ENCODE results near the gene TAF15.

The TAF15 gene

GRCh38 chr17:35821308-35821707, 12.0 kb downstream of the TAF15 start:
- Histone ChIP-seq H3K9me3 (ENCODE audit: control insufficient read depth, insufficient read depth, low read depth, low read length) (no peaks in the 10 kb centered on the region), H3K4me3 (ENCODE audit: low read depth, low read length) (no peak overlapping the region), H3K9ac (ENCODE audit: low read length) (no peak overlapping the region), H3K27me3 (ENCODE audit: control insufficient read depth, insufficient read depth, low read length) (no peaks in the 10 kb centered on the region), H3K4me1 (ENCODE audit: control insufficient read depth, insufficient read depth, low read length) (no peaks in the 10 kb centered on the region), H3K27ac (ENCODE audit: low read depth, low read length) (no peak overlapping the region), H3K36me3 (ENCODE audit: control insufficient read depth, insufficient read depth, low read length) (peaks cover 95% of the 10 kb centered on the region)

GRCh38 chr17:35825206-35825605, 15.9 kb downstream of the TAF15 start:
- H3K9ac ChIP-seq (ENCODE audit: low read length), result no peak overlapping the region
- H3K36me3 ChIP-seq (ENCODE audit: control insufficient read depth, insufficient read depth, low read length), result peaks cover 90% of the 10 kb centered on the region
- no peaks in the 10 kb centered on the region for H3K4me1 ChIP-seq (ENCODE audit: control insufficient read depth, insufficient read depth, low read length)
- H3K27ac ChIP-seq (ENCODE audit: low read depth, low read length), result no peak overlapping the region
- H3K4me3 ChIP-seq (ENCODE audit: low read depth, low read length), result no peak overlapping the region
- no peaks in the 10 kb centered on the region for H3K27me3 ChIP-seq (ENCODE audit: control insufficient read depth, insufficient read depth, low read length)
- H3K9me3 ChIP-seq (ENCODE audit: control insufficient read depth, insufficient read depth, low read depth, low read length), result no peaks in the 10 kb centered on the region

- no peaks in the 10 kb centered on the region for H3K4me1 ChIP-seq (ENCODE audit: control insufficient read depth, insufficient read depth, low read length)
- H3K27me3 ChIP-seq (ENCODE audit: control insufficient read depth, insufficient read depth, low read length), result no peaks in the 10 kb centered on the region
- H3K27ac ChIP-seq (ENCODE audit: low read depth, low read length), result no peak overlapping the region
- no peaks in the 10 kb centered on the region for H3K9me3 ChIP-seq (ENCODE audit: control insufficient read depth, insufficient read depth, low read depth, low read length)
- H3K4me3 ChIP-seq (ENCODE audit: low read depth, low read length), result no peak overlapping the region
- no peak overlapping the region for H3K9ac ChIP-seq (ENCODE audit: low read length)
- H3K36me3 ChIP-seq (ENCODE audit: control insufficient read depth, insufficient read depth, low read length), result peaks cover 96% of the 10 kb centered on the region
Measured at GRCh38 chr17:35841101-35841500, 31.8 kb downstream of the TAF15 start.

- no peak overlapping the region for H3K4me3 ChIP-seq (ENCODE audit: low read depth, low read length)
- no peaks in the 10 kb centered on the region for H3K4me1 ChIP-seq (ENCODE audit: control insufficient read depth, insufficient read depth, low read length)
- H3K9me3 ChIP-seq (ENCODE audit: control insufficient read depth, insufficient read depth, low read depth, low read length), result no peaks in the 10 kb centered on the region
- no peak overlapping the region for H3K9ac ChIP-seq (ENCODE audit: low read length)
- H3K36me3 ChIP-seq (ENCODE audit: control insufficient read depth, insufficient read depth, low read length), result peaks cover 96% of the 10 kb centered on the region
- no peak overlapping the region for H3K27ac ChIP-seq (ENCODE audit: low read depth, low read length)
- H3K27me3 ChIP-seq (ENCODE audit: control insufficient read depth, insufficient read depth, low read length), result no peaks in the 10 kb centered on the region
Measured at GRCh38 chr17:35841505-35841904, 32.2 kb downstream of the TAF15 start.

- peaks cover 96% of the 10 kb centered on the region for H3K36me3 ChIP-seq (ENCODE audit: control insufficient read depth, insufficient read depth, low read length)
- H3K27me3 ChIP-seq (ENCODE audit: control insufficient read depth, insufficient read depth, low read length), result no peaks in the 10 kb centered on the region
- H3K27ac ChIP-seq (ENCODE audit: low read depth, low read length), result no peak overlapping the region
- no peaks in the 10 kb centered on the region for H3K9me3 ChIP-seq (ENCODE audit: control insufficient read depth, insufficient read depth, low read depth, low read length)
- no peak overlapping the region for H3K4me3 ChIP-seq (ENCODE audit: low read depth, low read length)
- H3K4me1 ChIP-seq (ENCODE audit: control insufficient read depth, insufficient read depth, low read length), result no peaks in the 10 kb centered on the region
- no peak overlapping the region for H3K9ac ChIP-seq (ENCODE audit: low read length)
Measured at GRCh38 chr17:35842239-35842638, 33.0 kb downstream of the TAF15 start.

GRCh38 chr17:35843698-35844097, 34.4 kb downstream of the TAF15 start:
- Histone ChIP-seq H3K9ac (ENCODE audit: low read length) (no peak overlapping the region), H3K27ac (ENCODE audit: low read depth, low read length) (no peak overlapping the region), H3K4me3 (ENCODE audit: low read depth, low read length) (no peak overlapping the region), H3K27me3 (ENCODE audit: control insufficient read depth, insufficient read depth, low read length) (no peaks in the 10 kb centered on the region), H3K4me1 (ENCODE audit: control insufficient read depth, insufficient read depth, low read length) (no peaks in the 10 kb centered on the region), H3K36me3 (ENCODE audit: control insufficient read depth, insufficient read depth, low read length) (peaks cover 94% of the 10 kb centered on the region), H3K9me3 (ENCODE audit: control insufficient read depth, insufficient read depth, low read depth, low read length) (no peaks in the 10 kb centered on the region)

GRCh38 chr17:35844547-35844946, 35.3 kb downstream of the TAF15 start:
- no peaks in the 10 kb centered on the region for H3K27me3 ChIP-seq (ENCODE audit: control insufficient read depth, insufficient read depth, low read length)
- H3K4me1 ChIP-seq (ENCODE audit: control insufficient read depth, insufficient read depth, low read length), result no peaks in the 10 kb centered on the region
- H3K4me3 ChIP-seq (ENCODE audit: low read depth, low read length), result no peak overlapping the region
- no peaks in the 10 kb centered on the region for H3K9me3 ChIP-seq (ENCODE audit: control insufficient read depth, insufficient read depth, low read depth, low read length)
- H3K9ac ChIP-seq (ENCODE audit: low read length), result no peak overlapping the region
- H3K27ac ChIP-seq (ENCODE audit: low read depth, low read length), result no peak overlapping the region
- H3K36me3 ChIP-seq (ENCODE audit: control insufficient read depth, insufficient read depth, low read length), result peaks cover 90% of the 10 kb centered on the region

- Histone ChIP-seq H3K4me1 (ENCODE audit: control insufficient read depth, insufficient read depth, low read length) (peaks cover under 1% of the 10 kb centered on the region; the same call in 1 of the 2 replicates), H3K9me3 (ENCODE audit: control insufficient read depth, insufficient read depth, low read depth, low read length) (no peaks in the 10 kb centered on the region), H3K36me3 (ENCODE audit: control insufficient read depth, insufficient read depth, low read length) (peaks cover 82% of the 10 kb centered on the region), H3K27ac (ENCODE audit: low read depth, low read length) (no peak overlapping the region), H3K4me3 (ENCODE audit: low read depth, low read length) (no peak overlapping the region), H3K27me3 (ENCODE audit: control insufficient read depth, insufficient read depth, low read length) (no peaks in the 10 kb centered on the region), H3K9ac (ENCODE audit: low read length) (no peak overlapping the region)
Measured at GRCh38 chr17:35846055-35846809, 36.9 kb downstream of the TAF15 start.

GRCh38 chr17:35847006-35847405, 37.7 kb downstream of the TAF15 start:
- H3K27me3 ChIP-seq (ENCODE audit: control insufficient read depth, insufficient read depth, low read length), result no peaks in the 10 kb centered on the region
- H3K27ac ChIP-seq (ENCODE audit: low read depth, low read length), result no peak overlapping the region

GRCh38 chr17:35847633-35848373, 38.5 kb downstream of the TAF15 start:
- H3K36me3 ChIP-seq (ENCODE audit: control insufficient read depth, insufficient read depth, low read length), result peaks cover 71% of the 10 kb centered on the region
- H3K4me3 ChIP-seq (ENCODE audit: low read depth, low read length), result no peak overlapping the region
- H3K4me1 ChIP-seq (ENCODE audit: control insufficient read depth, insufficient read depth, low read length), result peaks cover 3% of the 10 kb centered on the region; the same call in 1 of the 2 replicates
- no peak overlapping the region for H3K9ac ChIP-seq (ENCODE audit: low read length)
- H3K27ac ChIP-seq (ENCODE audit: low read depth, low read length), result no peak overlapping the region
- H3K27me3 ChIP-seq (ENCODE audit: control insufficient read depth, insufficient read depth, low read length), result no peaks in the 10 kb centered on the region
- H3K9me3 ChIP-seq (ENCODE audit: control insufficient read depth, insufficient read depth, low read depth, low read length), result no peaks in the 10 kb centered on the region

More at GRCh38 chr17:35847006-35847405, 37.7 kb downstream of the TAF15 start:
- Histone ChIP-seq H3K9me3 (ENCODE audit: control insufficient read depth, insufficient read depth, low read depth, low read length) (no peaks in the 10 kb centered on the region), H3K4me1 (ENCODE audit: control insufficient read depth, insufficient read depth, low read length) (peaks cover 3% of the 10 kb centered on the region; the same call in 1 of the 2 replicates), H3K9ac (ENCODE audit: low read length) (no peak overlapping the region), H3K4me3 (ENCODE audit: low read depth, low read length) (no peak overlapping the region), H3K36me3 (ENCODE audit: control insufficient read depth, insufficient read depth, low read length) (peaks cover 79% of the 10 kb centered on the region)

All from HUES6 (cell line).